Measurements from ENCODE around the gene ZNF443.
"Not testable (repeated sequence)": the region's sequence is repeated elsewhere in the genome, so short reads cannot be mapped to it uniquely, and the experiment has no call there.

Gene ZNF443

DNA sequence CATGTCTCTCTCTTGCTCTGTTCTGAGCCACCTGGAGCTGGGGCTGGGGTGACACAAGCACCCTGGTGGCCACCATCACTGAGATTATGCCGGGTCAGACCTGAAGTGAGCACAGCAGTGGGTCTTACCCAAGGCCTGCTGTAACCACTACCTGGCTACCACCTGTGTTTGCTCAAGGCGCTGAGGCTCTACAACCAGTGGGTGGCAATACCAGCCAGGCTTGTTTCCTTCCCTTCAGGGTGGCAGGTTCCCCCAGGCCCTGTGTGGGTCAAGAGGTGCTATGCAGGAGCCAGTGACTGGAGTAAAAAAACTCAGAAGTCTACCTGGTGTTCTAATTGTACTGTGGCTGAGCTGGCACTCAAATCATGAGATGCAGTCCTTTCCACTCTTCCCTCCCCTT is 8.0 kb upstream of the ZNF443 start:
- no peak overlapping the region for H3K27ac ChIP-seq (ENCODE audit: poor library complexity, severe bottlenecking)
- no peak overlapping the region for H3K4me3 ChIP-seq (ENCODE audit: severe bottlenecking)
- H3K27me3 ChIP-seq (ENCODE audit: insufficient read depth, poor library complexity, severe bottlenecking): no peaks in the 10 kb centered on the region
- no peaks in the 10 kb centered on the region for H3K9me3 ChIP-seq (ENCODE audit: severe bottlenecking)
- H3K4me1 ChIP-seq (ENCODE audit: insufficient read depth, poor library complexity, severe bottlenecking): no peaks in the 10 kb centered on the region
- no peak for ATAC-seq (ENCODE audit: low read depth)
- TF ChIP-seq, protein P1, sequence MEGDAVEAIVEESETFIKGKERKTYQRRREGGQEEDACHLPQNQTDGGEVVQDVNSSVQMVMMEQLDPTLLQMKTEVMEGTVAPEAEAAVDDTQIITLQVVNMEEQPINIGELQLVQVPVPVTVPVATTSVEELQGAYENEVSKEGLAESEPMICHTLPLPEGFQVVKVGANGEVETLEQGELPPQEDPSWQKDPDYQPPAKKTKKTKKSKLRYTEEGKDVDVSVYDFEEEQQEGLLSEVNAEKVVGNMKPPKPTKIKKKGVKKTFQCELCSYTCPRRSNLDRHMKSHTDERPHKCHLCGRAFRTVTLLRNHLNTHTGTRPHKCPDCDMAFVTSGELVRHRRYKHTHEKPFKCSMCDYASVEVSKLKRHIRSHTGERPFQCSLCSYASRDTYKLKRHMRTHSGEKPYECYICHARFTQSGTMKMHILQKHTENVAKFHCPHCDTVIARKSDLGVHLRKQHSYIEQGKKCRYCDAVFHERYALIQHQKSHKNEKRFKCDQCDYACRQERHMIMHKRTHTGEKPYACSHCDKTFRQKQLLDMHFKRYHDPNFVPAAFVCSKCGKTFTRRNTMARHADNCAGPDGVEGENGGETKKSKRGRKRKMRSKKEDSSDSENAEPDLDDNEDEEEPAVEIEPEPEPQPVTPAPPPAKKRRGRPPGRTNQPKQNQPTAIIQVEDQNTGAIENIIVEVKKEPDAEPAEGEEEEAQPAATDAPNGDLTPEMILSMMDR (IDR thresholded peaks at IDR 0.05; ENCODE audit: poor library complexity, severe bottlenecking): no peak
- H3K36me3 ChIP-seq (ENCODE audit: low read depth): no peaks in the 10 kb centered on the region
- no peak for DNase-seq (ENCODE audit: low spot score)

DNA sequence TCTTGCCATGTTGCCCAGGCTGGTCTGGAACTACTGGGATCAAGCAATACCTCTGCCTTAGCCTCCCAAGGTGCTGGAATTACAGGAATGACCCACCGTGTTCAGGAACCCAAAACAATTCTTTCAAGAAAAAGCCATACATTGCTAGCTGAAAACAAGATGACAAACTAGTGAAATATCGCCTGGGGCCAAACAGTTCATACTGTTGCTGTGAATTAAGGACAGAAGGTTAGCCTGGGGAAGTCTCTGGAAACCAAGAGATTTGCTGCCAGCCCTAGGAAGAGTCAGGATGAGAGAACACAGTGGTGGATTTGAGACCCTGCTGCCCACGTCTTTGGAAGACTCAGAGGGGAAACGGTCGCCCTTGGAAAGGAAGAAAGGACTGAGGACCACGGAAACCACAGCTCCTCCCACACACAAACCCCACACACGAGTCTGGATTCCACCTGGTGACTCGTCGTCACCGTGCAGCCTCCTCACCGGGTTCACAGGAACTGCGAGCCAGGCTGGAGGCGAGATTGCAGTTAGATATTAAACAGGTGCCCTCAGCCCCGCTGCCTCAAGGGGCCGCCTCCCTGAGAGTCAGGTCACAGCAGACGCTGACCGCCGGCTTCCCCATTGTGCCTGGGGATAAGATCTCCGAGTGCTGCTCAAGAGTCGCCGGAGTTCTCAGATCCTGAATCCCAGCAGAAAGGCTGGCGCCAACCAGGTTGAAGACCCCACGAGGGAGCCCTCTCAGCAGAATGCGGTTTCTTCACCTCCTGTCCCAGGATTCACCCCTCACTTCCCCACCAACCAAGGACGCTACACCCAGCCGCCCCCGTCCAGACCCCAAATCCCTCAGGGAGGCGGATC is 908 bp downstream of the ZNF443 start:
- H3K4me1 ChIP-seq (ENCODE audit: insufficient read depth, poor library complexity, severe bottlenecking); H3K9me3 ChIP-seq (ENCODE audit: severe bottlenecking); H3K36me3 ChIP-seq (ENCODE audit: low read depth); DNase-seq (ENCODE audit: low spot score); H3K27me3 ChIP-seq (ENCODE audit: insufficient read depth, poor library complexity, severe bottlenecking): not testable (repeated sequence)
- peak overlapping the region; percentile 69 for H3K27ac ChIP-seq (ENCODE audit: poor library complexity, severe bottlenecking)
- ATAC-seq (ENCODE audit: low read depth): peak; percentile 18
- H3K4me3 ChIP-seq (ENCODE audit: severe bottlenecking): peak overlapping the region; percentile 53

DNA sequence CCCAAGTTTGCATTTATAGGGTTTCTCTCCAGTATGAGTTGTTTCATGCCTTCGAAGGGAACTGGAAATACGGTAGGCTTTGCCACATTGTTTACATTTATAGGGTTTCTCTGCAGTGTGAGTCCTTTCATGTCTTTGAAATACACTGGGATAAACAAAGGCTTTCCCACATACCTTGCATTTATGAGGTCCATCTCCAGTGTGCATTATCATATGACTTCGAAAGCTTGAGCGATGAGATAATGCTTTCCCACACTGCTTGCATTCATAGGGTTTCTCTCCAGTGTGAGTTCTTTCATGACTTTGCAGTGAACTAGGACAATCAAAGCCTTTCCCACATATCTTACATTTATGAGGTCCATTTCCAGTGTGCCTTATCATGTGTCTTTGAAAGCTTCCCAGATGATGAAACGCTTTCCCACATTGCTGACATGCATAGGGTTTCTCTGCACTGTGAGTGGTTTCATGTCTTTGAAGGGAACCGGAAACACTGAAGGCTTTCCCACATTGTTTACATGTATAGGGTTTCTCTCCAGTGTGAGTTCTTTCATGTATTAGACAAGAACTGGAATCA is 10.0 kb downstream of the ZNF443 start:
- H3K36me3 ChIP-seq (ENCODE audit: low read depth): peaks cover 15% of the 10 kb centered on the region
- H3K4me1 ChIP-seq (ENCODE audit: insufficient read depth, poor library complexity, severe bottlenecking); H3K27ac ChIP-seq (ENCODE audit: poor library complexity, severe bottlenecking); H3K27me3 ChIP-seq (ENCODE audit: insufficient read depth, poor library complexity, severe bottlenecking); H3K9me3 ChIP-seq (ENCODE audit: severe bottlenecking); ATAC-seq (ENCODE audit: low read depth); H3K4me3 ChIP-seq (ENCODE audit: severe bottlenecking); DNase-seq (ENCODE audit: low spot score): not testable (repeated sequence)

DNA sequence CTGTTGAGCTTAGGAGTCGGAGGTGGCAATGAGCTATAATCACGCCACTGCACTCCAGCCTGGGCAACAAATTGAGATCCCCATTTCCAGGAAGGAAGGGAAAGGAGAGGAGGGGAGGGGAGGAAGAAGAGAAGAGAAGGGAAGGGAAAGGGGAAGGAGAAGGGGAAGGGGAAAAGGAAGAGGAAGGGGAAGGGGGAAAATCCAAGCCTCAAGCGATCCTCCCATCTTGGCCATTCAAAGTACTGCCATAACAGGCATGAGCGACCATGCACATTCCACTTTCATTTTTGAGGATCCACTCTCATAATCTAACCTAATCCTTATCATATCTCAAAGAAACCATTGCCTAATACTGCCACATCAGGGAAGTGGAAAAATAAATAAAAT is 14.9 kb downstream of the ZNF443 start:
- no peak overlapping the region for H3K27ac ChIP-seq (ENCODE audit: poor library complexity, severe bottlenecking)
- ATAC-seq (ENCODE audit: low read depth) (no peak), DNase-seq (ENCODE audit: low spot score) (no peak)
- no peak overlapping the region for H3K4me3 ChIP-seq (ENCODE audit: severe bottlenecking)
- H3K9me3 ChIP-seq (ENCODE audit: severe bottlenecking): peaks cover 7% of the 10 kb centered on the region
- H3K4me1 ChIP-seq (ENCODE audit: insufficient read depth, poor library complexity, severe bottlenecking): no peaks in the 10 kb centered on the region
- no peaks in the 10 kb centered on the region for H3K27me3 ChIP-seq (ENCODE audit: insufficient read depth, poor library complexity, severe bottlenecking)
- TF ChIP-seq, protein P1 (IDR thresholded peaks at IDR 0.05; ENCODE audit: poor library complexity, severe bottlenecking): no peak
- H3K36me3 ChIP-seq (ENCODE audit: low read depth): peaks cover 8% of the 10 kb centered on the region

DNA sequence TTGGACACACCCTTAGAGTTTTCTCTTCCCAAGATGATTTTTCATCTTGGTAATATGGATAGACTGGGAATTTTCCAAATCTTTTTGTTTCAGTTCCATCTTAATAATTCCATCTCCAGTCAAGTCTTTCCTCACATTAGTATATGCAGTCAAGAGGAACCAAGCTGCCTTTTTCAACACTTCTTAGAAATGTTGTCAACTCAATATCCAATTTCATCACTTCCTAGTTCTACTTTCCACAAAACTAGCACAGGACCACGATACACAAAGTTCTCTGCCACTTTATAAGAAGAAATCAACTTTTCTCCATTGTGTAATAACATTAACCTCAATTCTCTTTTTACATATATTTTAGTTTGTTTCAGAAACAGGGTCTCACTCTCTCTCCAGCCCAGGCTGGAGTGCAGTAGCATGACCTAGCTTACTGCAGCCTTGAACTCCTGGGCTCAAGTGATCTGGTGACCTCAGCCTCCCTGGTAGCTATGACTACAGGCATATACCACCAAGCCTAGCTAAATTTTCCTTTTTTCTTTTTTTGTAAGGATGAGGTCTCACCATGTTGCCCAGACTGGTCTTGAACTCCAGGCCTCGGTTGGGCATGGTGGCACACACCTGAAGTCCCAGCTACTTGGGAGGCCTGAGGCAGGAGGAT is 15.5 kb downstream of the ZNF443 start:
- no peak overlapping the region for H3K4me3 ChIP-seq (ENCODE audit: severe bottlenecking)
- no peaks in the 10 kb centered on the region for H3K27me3 ChIP-seq (ENCODE audit: insufficient read depth, poor library complexity, severe bottlenecking)
- H3K36me3 ChIP-seq (ENCODE audit: low read depth): peaks cover 2% of the 10 kb centered on the region; the same call in 1 of the 2 replicates
- no peaks in the 10 kb centered on the region for H3K4me1 ChIP-seq (ENCODE audit: insufficient read depth, poor library complexity, severe bottlenecking)
- H3K27ac ChIP-seq (ENCODE audit: poor library complexity, severe bottlenecking): no peak overlapping the region
- peaks cover 9% of the 10 kb centered on the region for H3K9me3 ChIP-seq (ENCODE audit: severe bottlenecking)
- TF ChIP-seq, protein P1 (IDR thresholded peaks at IDR 0.05; ENCODE audit: poor library complexity, severe bottlenecking): no peak
- no peak for DNase-seq (ENCODE audit: low spot score)
- no peak for ATAC-seq (ENCODE audit: low read depth)

DNA sequence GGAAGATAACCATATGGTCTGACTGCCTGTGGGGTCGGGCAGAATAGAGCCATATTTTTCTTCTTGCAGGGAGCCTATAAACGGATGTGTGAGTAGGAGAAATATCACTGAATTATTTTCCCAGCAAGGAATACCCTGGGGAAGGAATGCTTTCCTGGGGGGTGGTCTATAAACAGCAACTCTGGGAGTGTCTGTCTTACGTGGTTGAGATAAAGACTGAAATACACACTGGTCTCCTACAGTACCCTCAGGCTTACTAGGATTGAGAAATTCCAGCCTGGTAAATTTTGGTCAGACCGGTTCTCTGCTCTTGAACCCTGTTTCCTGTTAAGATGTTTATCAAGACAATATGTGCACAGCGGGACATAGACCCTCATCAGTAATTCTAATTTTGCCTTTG is 23.5 kb downstream of the ZNF443 start:
- not testable (repeated sequence) for DNase-seq (ENCODE audit: low spot score); H3K27ac ChIP-seq (ENCODE audit: poor library complexity, severe bottlenecking); H3K4me1 ChIP-seq (ENCODE audit: insufficient read depth, poor library complexity, severe bottlenecking); ATAC-seq (ENCODE audit: low read depth); H3K9me3 ChIP-seq (ENCODE audit: severe bottlenecking); H3K4me3 ChIP-seq (ENCODE audit: severe bottlenecking); H3K36me3 ChIP-seq (ENCODE audit: low read depth); H3K27me3 ChIP-seq (ENCODE audit: insufficient read depth, poor library complexity, severe bottlenecking)
